K562 (cell line): ENCODE measurements around the gene SNX9. TPM values are rescaled to one million over a fixed set of nuclear protein-coding genes. Genes with fewer than 3 reads are reported as not detected.

Experiments
- ATAC-seq: fragments of 200-7000 bp; cut with Tn5 transposase; 3 replicates; pipeline ENCODE4 v1.9.1; 2020; ENCODE audit warnings: moderate library complexity
- BruUV-seq: library from RNA; stranded (reverse); fragments of 400-500 nt; replicated peaks from 2 replicates; lab custom pipeline; 2021; lab: Mats Ljungman, UMichigan
- CTCF ChIA-PET: fragments of 300-600 bp; formaldehyde crosslinking; extraction: SDS; loops from one replicate; lab custom pipeline; 2021; ENCODE audit warnings: low intra/inter-chr PET ratio; lab: Yijun Ruan, JAX
- POLR2A ChIA-PET: fragments of 300-600, 350-650 bp; sonication (Branson Sonifier 250); formaldehyde crosslinking; extraction: SDS; loops from one replicate; lab custom pipeline; 2021; ENCODE audit warnings: antibody characterized with exemption, inconsistent platforms; lab: Yijun Ruan, JAX
- DNase-seq, 4 experiments: peaks; one replicate each; pipeline versions ENCODE4 v3.0.0 to v3.0.0-alpha.2; 2011 to 2018; ENCODE audit warnings: low spot score in 3 of 4, mixed read lengths in 3 of 4; ENCODE audit errors: extremely low read depth in 1 of 4
- FAIRE-seq: peaks from 2 replicates; lab custom pipeline; 2011; peaks lifted over from hg19 to GRCh38; lab: Jason Lieb, UNC
- H2AFZ ChIP-seq: 2 replicates; pipeline ENCODE4 v1.6.0; 2011; ENCODE audit warnings: low read depth, low read length, control low read depth, inconsistent platforms
- H3K27ac ChIP-seq: fragments of 200-600 bp; 3 replicates; pipeline ENCODE4 v1.8.0; 2011; ENCODE audit warnings: low read depth, mild to moderate bottlenecking, control low read depth, inconsistent platforms, low read length, moderate library complexity, mixed read lengths; ENCODE audit errors: extremely low read depth
- H3K27me3 ChIP-seq, 2 experiments: fragments of 300-600 bp in 1 of 2; 2 replicates in 1 of 2; 3 replicates in 1 of 2; pipeline versions ENCODE4 v1.6.0 to v1.8.0; 2011; ENCODE audit warnings: inconsistent platforms in 2 of 2, low read length in 2 of 2, mild to moderate bottlenecking in 1 of 2, mixed read lengths in 1 of 2, moderate library complexity in 1 of 2; ENCODE audit not compliant: control insufficient read depth in 2 of 2, insufficient read depth in 2 of 2
- H3K36me3 ChIP-seq: fragments of 300-600 bp; 3 replicates; pipeline ENCODE4 v1.8.0; 2011; ENCODE audit warnings: mild to moderate bottlenecking, low read length, inconsistent platforms; ENCODE audit not compliant: control insufficient read depth, insufficient read depth
- H3K4me1 ChIP-seq, 2 experiments: fragments of 200-600 bp in 1 of 2; replicated peaks in 1 of 2; 2 replicates in 1 of 2; 3 replicates in 1 of 2; pipeline versions ENCODE4 v1.5.1 to v1.8.0; 2011; ENCODE audit warnings: inconsistent platforms in 2 of 2, low read length in 2 of 2, mild to moderate bottlenecking in 1 of 2, mixed read lengths in 1 of 2, moderate library complexity in 1 of 2; ENCODE audit not compliant: control insufficient read depth in 2 of 2, insufficient read depth in 2 of 2
- H3K4me2 ChIP-seq: 2 replicates; pipeline ENCODE4 v1.6.1; 2011; ENCODE audit warnings: low read length, control low read depth, inconsistent platforms, mixed read lengths; ENCODE audit not compliant: insufficient read depth
- H3K4me3 ChIP-seq: fragments of 200-600 bp; sonication (generic), shearing (Covaris generic); 2 replicates; pipeline ENCODE4 v1.5.1; 2016; ENCODE audit warnings: control low read depth, inconsistent platforms
- H3K79me2 ChIP-seq: fragments of 200-600 bp; 3 replicates; pipeline ENCODE4 v1.8.0; 2011; ENCODE audit warnings: low read length, inconsistent platforms; ENCODE audit not compliant: control insufficient read depth, insufficient read depth
- H3K9ac ChIP-seq, 2 experiments: 2 replicates each; pipeline versions ENCODE4 v1.6.0 to v1.6.1; 2011; ENCODE audit warnings: low read depth in 2 of 2, low read length in 2 of 2, control low read depth in 1 of 2, inconsistent platforms in 1 of 2, mild to moderate bottlenecking in 1 of 2, mixed read lengths in 1 of 2; ENCODE audit not compliant: insufficient read depth in 1 of 2
- H3K9me1 ChIP-seq: one replicate; pipeline ENCODE4 v1.6.0; 2011; ENCODE audit warnings: inconsistent platforms, mild to moderate bottlenecking, low read length, moderate library complexity; ENCODE audit not compliant: control insufficient read depth, insufficient read depth
- H3K9me3 ChIP-seq: replicated peaks from 2 replicates; pipeline ENCODE4 v1.5.1; 2011; ENCODE audit warnings: low read depth, low read length, inconsistent platforms; ENCODE audit not compliant: control insufficient read depth, insufficient read depth
- H4K20me1 ChIP-seq: replicated peaks from 2 replicates; pipeline ENCODE4 v1.6.1; 2011; ENCODE audit warnings: low read length, inconsistent platforms, mixed read lengths; ENCODE audit not compliant: control insufficient read depth, insufficient read depth
- AFF1 ChIP-seq, 2 experiments: fragments of 450-650 bp; IDR thresholded peaks; 2 replicates each; pipeline ENCODE4 v1.6.1; 2018; ENCODE audit warnings: mild to moderate bottlenecking in 2 of 2, low read depth in 1 of 2; ENCODE audit not compliant: partially characterized antibody in 2 of 2
- AFF4 ChIP-seq: sonication (generic); formaldehyde crosslinking; IDR thresholded peaks from 2 replicates; pipeline ENCODE4 v1.8.0; 2023; ENCODE audit warnings: mild to moderate bottlenecking, missing genetic modification reagents
- CBFA2T3 ChIP-seq: fragments of 450-650 bp; IDR thresholded peaks from 2 replicates; pipeline ENCODE4 v1.6.1; 2017
- ETV5 ChIP-seq: sonication (generic); formaldehyde crosslinking; IDR thresholded peaks from 2 replicates; pipeline ENCODE4 v1.4.0; 2020; ENCODE audit warnings: low read depth, mild to moderate bottlenecking, missing genetic modification reagents
- HDAC2 ChIP-seq: fragments of 450-650 bp; IDR thresholded peaks from 2 replicates; pipeline ENCODE4 v1.6.1; 2016; ENCODE audit warnings: mild to moderate bottlenecking
- HOXB6 ChIP-seq: fragments of 250-450 bp; sonication (Bioruptor Pico); IDR thresholded peaks from 2 replicates; pipeline ENCODE4 v1.5.1; 2022; ENCODE audit warnings: mild to moderate bottlenecking, borderline replicate concordance
- MEIS2 ChIP-seq: fragments of 450-650 bp; IDR thresholded peaks from 2 replicates; pipeline ENCODE4 v1.6.1; 2014; ENCODE audit warnings: mild to moderate bottlenecking; ENCODE audit not compliant: partially characterized antibody
- PCBP2 ChIP-seq: fragments of 200-400 bp; formaldehyde crosslinking; IDR thresholded peaks from 2 replicates; pipeline ENCODE4 v1.6.1; 2018; ENCODE audit warnings: low read length, low read depth, mild to moderate bottlenecking, moderate library complexity; ENCODE audit not compliant: poor library complexity, severe bottlenecking
- USF1 ChIP-seq: sonication (generic); formaldehyde crosslinking; IDR thresholded peaks from 2 replicates; pipeline ENCODE4 v1.9.0; 2022; ENCODE audit warnings: mild to moderate bottlenecking, missing genetic modification reagents
- ZNF277 ChIP-seq: fragments of 250-450 bp; sonication (Bioruptor Pico); IDR thresholded peaks from 2 replicates; pipeline ENCODE4 v1.8.0; 2022; ENCODE audit warnings: inconsistent platforms, mild to moderate bottlenecking, moderate library complexity, borderline replicate concordance
- ZNF584 ChIP-seq: fragments of 200-800 bp; sonication (Bioruptor generic); IDR thresholded peaks from 2 replicates; pipeline ENCODE4 v1.6.1; 2016; ENCODE audit warnings: low read depth, mild to moderate bottlenecking, missing genetic modification characterization, missing compliant biosample characterization
- WGBS: fragments of 100-300 bp; shearing (Covaris generic); methylation state at CpG from one replicate; pipeline ENCODE4 v1.1.6; 2016; ENCODE audit warnings: low coverage, mixed read lengths; ENCODE audit not compliant: insufficient coverage; ENCODE audit errors: missing lambda C conversion rate; 5-methylcytosine and 5-hydroxymethylcytosine counted together
- in situ Hi-C: fragments of 300-500 bp; cut with MboI; formaldehyde crosslinking; loops from 4 replicates; pipeline ENCODE4 v1.15.0; 2018; ENCODE audit warnings: inconsistent platforms, mixed read lengths
- intact Hi-C: fragments of 100-400 bp; cut with micrococcal nuclease; formaldehyde crosslinking; loops from 2 replicates; pipeline ENCODE4 v1.14.2; 2022
- polyA plus RNA-seq, 8 experiments: library from polyadenylated mRNA; depleted of rRNA in 4 of 8; stranded (reverse) in 5 of 8; unstranded in 3 of 8; fragments of >200 nt; fragmentation: Nextera tagmentation in 2 of 8; fragmentation: Illumina TruSeq in 1 of 8; extraction: Ambion mirVana in 2 of 8; extraction: Trizol in 1 of 8; gene quantifications; 2 replicates each; pipeline versions ENCODE4 v1.2.1 to v1.2.3, GENCODE V29; 2011 to 2014; ENCODE audit warnings: inconsistent platforms in 1 of 8, missing spikeins in 1 of 8
- total RNA-seq, 7 experiments: library from RNA; depleted of rRNA in 6 of 7; stranded (reverse); fragments of >200 nt in 6 of 7; fragmentation: Illumina TruSeq in 2 of 7; extraction: Trizol in 2 of 7; gene quantifications; 2 replicates each; pipeline versions ENCODE4 v1.2.1 to v1.2.3, GENCODE V29; 2011 to 2021; ENCODE audit warnings: low replicate concordance in 1 of 7

Gene SNX9
- total and polyA plus RNA-seq, 9 of the 15 experiments (the other 6 are each of a cell fraction or from before 2014, with no cell fraction given), result 6.0 to 81.7 (median 57.1) TPM

- Histone ChIP-seq H3K36me3 (peaks cover 9% of the 10 kb centered on the region; the same call in 2 of the 3 replicates), H3K4me1 (peaks cover 18 to 53% of the 10 kb centered on the region in 2 experiments; a peak in 4 of 5 replicates), H3K9me1 (peaks cover 4% of the 10 kb centered on the region), H2AFZ (no peak overlapping the region), H4K20me1 (peaks cover 7% of the 10 kb centered on the region), H3K4me3 (no peak overlapping the region), H3K27ac (peak overlapping the region; percentile 44; the same call in 2 of the 3 replicates), H3K9ac (peak overlapping the region in 1 of 2 experiments; percentile 7; a peak in 1 of 4 replicates), H3K9me3 (no peaks in the 10 kb centered on the region), H3K79me2 (peaks cover 100% of the 10 kb centered on the region), H3K27me3 (no peaks in the 10 kb centered on the region), H3K4me2 (peak overlapping the region; percentile 40)
- ChIA-PET CTCF (no interaction called here), POLR2A (interaction anchor here (0.7 to 1.4 kb wide), 4 partner anchors 12 to 92 kb away, joined by 3 to 4 read pairs (median 4); no protein-coding TSS in a partner anchor)
- FAIRE-seq (no peak), ATAC-seq (peak; percentile 26), DNase-seq (peak in 1 of 4 experiments; percentile 34)
- BruUV-seq, result no TSS peak
- intact Hi-C loops (loop anchor here (2.0 kb wide), 2 partner anchors 20 to 36 kb away; no protein-coding TSS in a partner anchor), in situ Hi-C loops (no loop called here)
- WGBS, result 3% methylated on average over 4 of the region's 4 CpGs
- peak in 1 of 2 experiments; percentile 23 for TF ChIP-seq AFF1 (IDR thresholded peaks at IDR 0.05; ENCODE audit: low read depth in 1 of 2, partially characterized antibody in 2 of 2)
- TF ChIP-seq PCBP2, result no peak
- TF ChIP-seq CBFA2T3, result peak; percentile 12; the same call in 1 of the 2 replicates
- TF ChIP-seq MEIS2, result peak; percentile 48
- TF ChIP-seq ZNF277 (CRISPR knock-in tag), result no peak
- TF ChIP-seq USF1 (CRISPR knock-in tag), result no peak
- TF ChIP-seq AFF4 (CRISPR knock-in tag), result 0 out of 2 replicates have a peak, but pooled peaks have one; percentile 12
- TF ChIP-seq ZNF584 (CRISPR knock-in tag), result no peak
- TF ChIP-seq HDAC2, result 0 out of 2 replicates have a peak, but pooled peaks have one; percentile 43
- TF ChIP-seq HOXB6, result no peak
- TF ChIP-seq ETV5 (CRISPR knock-in tag), result no peak
Observed at GRCh38 chr6:157860505-157860991, 37.5 kb downstream of the SNX9 start.
